Liver (tissue), 9 donors: ENCODE measurements around the gene RAB31. TPM values are rescaled to one million over a fixed set of nuclear protein-coding genes. Genes with fewer than 3 reads are reported as not detected.

ENCODE experiments used
- DNase-seq: peaks from one replicate; pipeline ENCODE4 v3.0.0-alpha.2; 2017; ENCODE audit warnings: low spot score
- H3K27ac ChIP-seq, 2 donors: one replicate each; pipeline ENCODE4 v1.7.0; 2013; ENCODE audit warnings: inconsistent platforms in 2 of 2, low read length in 2 of 2, control low read depth in 1 of 2, low read depth in 1 of 2, mild to moderate bottlenecking in 1 of 2
- H3K27me3 ChIP-seq, 4 donors: one replicate each; pipeline versions ENCODE4 v1.6.1 to v1.7.0; 2013; ENCODE audit warnings: low read length in 3 of 4, inconsistent platforms in 1 of 4, mild to moderate bottlenecking in 1 of 4, moderate library complexity in 1 of 4; ENCODE audit not compliant: control insufficient read depth in 4 of 4, insufficient read depth in 4 of 4
- H3K36me3 ChIP-seq, 4 donors: one replicate each; pipeline versions ENCODE4 v1.6.1 to v1.7.0; 2013; ENCODE audit warnings: low read length in 3 of 4, mild to moderate bottlenecking in 3 of 4, low read depth in 1 of 4, moderate library complexity in 1 of 4; ENCODE audit not compliant: control insufficient read depth in 4 of 4, insufficient read depth in 3 of 4
- H3K4me1 ChIP-seq, 4 donors: one replicate each; pipeline versions ENCODE4 v1.6.1 to v1.7.0; 2013; ENCODE audit warnings: low read length in 3 of 4, mild to moderate bottlenecking in 3 of 4, moderate library complexity in 1 of 4; ENCODE audit not compliant: control insufficient read depth in 4 of 4, insufficient read depth in 4 of 4
- H3K4me3 ChIP-seq, 3 donors: one replicate each; pipeline versions ENCODE4 v1.6.1 to v1.7.0; 2013; ENCODE audit warnings: low read length in 3 of 3, control low read depth in 1 of 3, low read depth in 1 of 3, mild to moderate bottlenecking in 1 of 3
- H3K9ac ChIP-seq, 2 donors: one replicate each; pipeline ENCODE4 v1.7.0; 2013; ENCODE audit warnings: low read length in 2 of 2, mild to moderate bottlenecking in 2 of 2, moderate library complexity in 2 of 2, control low read depth in 1 of 2, low read depth in 1 of 2
- H3K9me3 ChIP-seq, 4 donors: one replicate each; pipeline versions ENCODE4 v1.6.1 to v1.7.0; 2013; ENCODE audit warnings: low read length in 3 of 4; ENCODE audit not compliant: control insufficient read depth in 4 of 4
- EGR1 ChIP-seq, 2 donors: IDR thresholded peaks; 2 replicates each; pipeline ENCODE4 v1.6.1; 2016 to 2018; ENCODE audit warnings: antibody characterized with exemption in 2 of 2, low read depth in 2 of 2
- FOXA2 ChIP-seq: IDR thresholded peaks from 2 replicates; pipeline ENCODE4 v1.6.1; 2016; ENCODE audit warnings: antibody characterized with exemption
- GABPA ChIP-seq, 2 donors: IDR thresholded peaks in 1 of 2; conservative IDR thresholded peaks in 1 of 2; 2 replicates each; pipeline ENCODE4 v1.6.1; 2016; ENCODE audit warnings: antibody characterized with exemption in 2 of 2, mild to moderate bottlenecking in 1 of 2, moderate library complexity in 1 of 2
- HNF4A ChIP-seq, 2 donors: conservative IDR thresholded peaks; 2 replicates each; pipeline ENCODE4 v1.6.1; 2016; ENCODE audit warnings: antibody characterized with exemption in 2 of 2, mild to moderate bottlenecking in 2 of 2
- HNF4G ChIP-seq: IDR thresholded peaks from 2 replicates; pipeline ENCODE4 v1.6.1; 2016; ENCODE audit warnings: antibody characterized with exemption
- JUND ChIP-seq, 2 donors: IDR thresholded peaks; 2 replicates each; pipeline ENCODE4 v1.6.1; 2016; ENCODE audit warnings: antibody characterized with exemption in 2 of 2
- NR2F2 ChIP-seq: IDR thresholded peaks from 2 replicates; pipeline ENCODE4 v1.6.1; 2016; ENCODE audit warnings: antibody characterized with exemption
- RAD21 ChIP-seq, 2 donors: IDR thresholded peaks; 2 replicates each; pipeline ENCODE4 v1.6.1; 2016; ENCODE audit warnings: antibody characterized with exemption in 2 of 2, mild to moderate bottlenecking in 2 of 2
- RXRA ChIP-seq, 2 donors: IDR thresholded peaks; 2 replicates each; pipeline ENCODE4 v1.6.1; 2017 to 2018; ENCODE audit warnings: antibody characterized with exemption in 2 of 2, mild to moderate bottlenecking in 1 of 2
- SP1 ChIP-seq: IDR thresholded peaks from 2 replicates; pipeline ENCODE4 v1.6.1; 2018; ENCODE audit warnings: antibody characterized with exemption, mild to moderate bottlenecking
- TAF1 ChIP-seq: conservative IDR thresholded peaks from 2 replicates; pipeline ENCODE4 v1.6.1; 2016; ENCODE audit warnings: antibody characterized with exemption, mild to moderate bottlenecking
- YY1 ChIP-seq: IDR thresholded peaks from 2 replicates; pipeline ENCODE4 v1.6.1; 2016; ENCODE audit warnings: antibody characterized with exemption, mild to moderate bottlenecking
- WGBS: extraction: QIAGEN DNeasy Blood & Tissue Kit; methylation state at CpG from one replicate; pipeline ENCODE4 v1.1.7; 2013; 5-methylcytosine and 5-hydroxymethylcytosine counted together
- polyA plus RNA-seq, 2 donors: library from polyadenylated mRNA; stranded (reverse) in 1 of 2; unstranded in 1 of 2; fragments of 200-250 nt in 1 of 2; fragments of >200 nt in 1 of 2; fragmentation: Nextera tagmentation in 1 of 2; extraction: Ambion mirVana in 1 of 2; gene quantifications; one replicate each; pipeline versions ENCODE4 v1.2.1 to v1.2.3, GENCODE V29; 2013 to 2015
- total RNA-seq, 2 donors: library from RNA; depleted of rRNA; stranded (reverse); fragments of >200 nt; gene quantifications; one replicate each; pipeline ENCODE4 v1.2.3, GENCODE V29; 2014
- TF ChIP-seq, protein P1 (sequence below): IDR thresholded peaks from 2 replicates; pipeline ENCODE4 v1.6.1; 2016; ENCODE audit warnings: antibody characterized with exemption, mild to moderate bottlenecking
- TF ChIP-seq, protein P2 (sequence below): IDR thresholded peaks from 2 replicates; pipeline ENCODE4 v1.6.1; 2016; ENCODE audit warnings: antibody characterized with exemption
- TF ChIP-seq, protein P3 (sequence below): IDR thresholded peaks from 2 replicates; pipeline ENCODE4 v1.6.1; 2016; ENCODE audit warnings: antibody characterized with exemption
- TF ChIP-seq, protein P4 (sequence below): IDR thresholded peaks from 2 replicates; pipeline ENCODE4 v1.6.1; 2016; ENCODE audit warnings: antibody characterized with exemption
- TF ChIP-seq, protein P5 (sequence below): fragments of 150-350 bp; IDR thresholded peaks from 2 replicates; pipeline ENCODE4 v1.5.1; 2017; ENCODE audit warnings: improper control_type of control experiment, low read depth, low read length; ENCODE audit not compliant: missing input control
- donor health status: healthy.
- donor health status: healthy.
- donor health status: healthy.
- donor health status: healthy.
- donor health status: healthy.

RAB31 gene
- total and polyA plus RNA-seq, 4 donors, result 3.6 to 12.8 (median 9.7) TPM

DNA sequence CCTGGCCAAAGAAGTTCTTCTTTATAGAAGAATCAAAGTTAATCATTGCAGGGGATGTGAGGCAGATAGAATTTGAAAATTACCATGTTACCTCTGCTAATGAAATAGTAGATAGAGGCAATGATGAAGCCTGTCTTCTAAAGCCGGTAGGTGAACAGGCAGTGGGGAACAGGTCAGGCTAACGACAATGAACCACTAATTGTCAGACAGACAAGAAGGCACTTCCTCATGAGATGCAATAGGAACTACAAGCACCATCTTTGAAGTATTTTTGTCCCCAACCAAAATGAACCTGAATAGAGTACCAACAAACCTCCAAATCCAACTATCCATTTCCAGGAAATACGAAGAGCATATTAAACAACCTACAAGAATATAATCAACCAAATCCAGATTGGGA is 41.6 kb upstream of the RAB31 start:
- TF ChIP-seq RXRA (IDR thresholded peaks at IDR 0.05) (no peak), NR2F2 (no peak), GABPA (IDR thresholded peaks at IDR 0.05 in 1 of 2, conservative IDR thresholded peaks at IDR 0.05 in 1 of 2) (no peak), EGR1 (IDR thresholded peaks at IDR 0.05; ENCODE audit: low read depth in 2 of 2) (no peak), JUND (IDR thresholded peaks at IDR 0.05) (no peak), SP1 (no peak), TAF1 (no peak), FOXA2 (no peak), RAD21 (IDR thresholded peaks at IDR 0.05) (no peak), HNF4G (no peak)
- TF ChIP-seq, protein P1, sequence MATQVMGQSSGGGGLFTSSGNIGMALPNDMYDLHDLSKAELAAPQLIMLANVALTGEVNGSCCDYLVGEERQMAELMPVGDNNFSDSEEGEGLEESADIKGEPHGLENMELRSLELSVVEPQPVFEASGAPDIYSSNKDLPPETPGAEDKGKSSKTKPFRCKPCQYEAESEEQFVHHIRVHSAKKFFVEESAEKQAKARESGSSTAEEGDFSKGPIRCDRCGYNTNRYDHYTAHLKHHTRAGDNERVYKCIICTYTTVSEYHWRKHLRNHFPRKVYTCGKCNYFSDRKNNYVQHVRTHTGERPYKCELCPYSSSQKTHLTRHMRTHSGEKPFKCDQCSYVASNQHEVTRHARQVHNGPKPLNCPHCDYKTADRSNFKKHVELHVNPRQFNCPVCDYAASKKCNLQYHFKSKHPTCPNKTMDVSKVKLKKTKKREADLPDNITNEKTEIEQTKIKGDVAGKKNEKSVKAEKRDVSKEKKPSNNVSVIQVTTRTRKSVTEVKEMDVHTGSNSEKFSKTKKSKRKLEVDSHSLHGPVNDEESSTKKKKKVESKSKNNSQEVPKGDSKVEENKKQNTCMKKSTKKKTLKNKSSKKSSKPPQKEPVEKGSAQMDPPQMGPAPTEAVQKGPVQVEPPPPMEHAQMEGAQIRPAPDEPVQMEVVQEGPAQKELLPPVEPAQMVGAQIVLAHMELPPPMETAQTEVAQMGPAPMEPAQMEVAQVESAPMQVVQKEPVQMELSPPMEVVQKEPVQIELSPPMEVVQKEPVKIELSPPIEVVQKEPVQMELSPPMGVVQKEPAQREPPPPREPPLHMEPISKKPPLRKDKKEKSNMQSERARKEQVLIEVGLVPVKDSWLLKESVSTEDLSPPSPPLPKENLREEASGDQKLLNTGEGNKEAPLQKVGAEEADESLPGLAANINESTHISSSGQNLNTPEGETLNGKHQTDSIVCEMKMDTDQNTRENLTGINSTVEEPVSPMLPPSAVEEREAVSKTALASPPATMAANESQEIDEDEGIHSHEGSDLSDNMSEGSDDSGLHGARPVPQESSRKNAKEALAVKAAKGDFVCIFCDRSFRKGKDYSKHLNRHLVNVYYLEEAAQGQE, result no peak
- TF ChIP-seq, protein P2, sequence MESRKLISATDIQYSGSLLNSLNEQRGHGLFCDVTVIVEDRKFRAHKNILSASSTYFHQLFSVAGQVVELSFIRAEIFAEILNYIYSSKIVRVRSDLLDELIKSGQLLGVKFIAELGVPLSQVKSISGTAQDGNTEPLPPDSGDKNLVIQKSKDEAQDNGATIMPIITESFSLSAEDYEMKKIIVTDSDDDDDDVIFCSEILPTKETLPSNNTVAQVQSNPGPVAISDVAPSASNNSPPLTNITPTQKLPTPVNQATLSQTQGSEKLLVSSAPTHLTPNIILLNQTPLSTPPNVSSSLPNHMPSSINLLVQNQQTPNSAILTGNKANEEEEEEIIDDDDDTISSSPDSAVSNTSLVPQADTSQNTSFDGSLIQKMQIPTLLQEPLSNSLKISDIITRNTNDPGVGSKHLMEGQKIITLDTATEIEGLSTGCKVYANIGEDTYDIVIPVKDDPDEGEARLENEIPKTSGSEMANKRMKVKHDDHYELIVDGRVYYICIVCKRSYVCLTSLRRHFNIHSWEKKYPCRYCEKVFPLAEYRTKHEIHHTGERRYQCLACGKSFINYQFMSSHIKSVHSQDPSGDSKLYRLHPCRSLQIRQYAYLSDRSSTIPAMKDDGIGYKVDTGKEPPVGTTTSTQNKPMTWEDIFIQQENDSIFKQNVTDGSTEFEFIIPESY, result no peak
- TF ChIP-seq, protein P3, sequence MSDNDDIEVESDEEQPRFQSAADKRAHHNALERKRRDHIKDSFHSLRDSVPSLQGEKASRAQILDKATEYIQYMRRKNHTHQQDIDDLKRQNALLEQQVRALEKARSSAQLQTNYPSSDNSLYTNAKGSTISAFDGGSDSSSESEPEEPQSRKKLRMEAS, result no peak
- TF ChIP-seq, protein P4, sequence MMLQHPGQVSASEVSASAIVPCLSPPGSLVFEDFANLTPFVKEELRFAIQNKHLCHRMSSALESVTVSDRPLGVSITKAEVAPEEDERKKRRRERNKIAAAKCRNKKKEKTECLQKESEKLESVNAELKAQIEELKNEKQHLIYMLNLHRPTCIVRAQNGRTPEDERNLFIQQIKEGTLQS, result no peak
- DNase-seq, result no peak
- Histone ChIP-seq H3K36me3 (no peaks in the 10 kb centered on the region), H3K27ac (no peak overlapping the region), H3K27me3 (no peaks in the 10 kb centered on the region), H3K4me1 (no peaks in the 10 kb centered on the region), H3K9me3 (no peaks in the 10 kb centered on the region), H3K9ac (no peak overlapping the region), H3K4me3 (no peak overlapping the region)
- 92% methylated on average over 3 of the region's 3 CpGs for WGBS

DNA sequence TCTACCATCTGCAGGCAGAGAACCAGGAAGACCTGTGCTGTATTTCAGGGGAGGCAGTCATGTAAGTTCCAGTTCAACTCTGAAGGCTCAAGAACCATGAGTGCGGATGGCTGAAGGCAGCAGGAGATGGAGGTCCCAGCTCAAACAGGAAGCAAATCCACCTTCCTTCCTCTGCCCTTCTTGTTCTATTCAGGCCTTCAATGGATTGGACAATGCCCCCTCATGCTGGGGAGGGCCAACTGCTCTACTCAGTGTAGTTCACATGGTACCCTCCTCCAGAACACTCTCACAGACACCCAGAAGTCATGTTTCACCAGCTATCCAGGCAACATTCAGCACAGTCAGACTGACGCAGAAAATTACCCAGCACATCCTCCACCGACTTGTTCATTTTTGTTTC is 39.1 kb upstream of the RAB31 start:
- WGBS, result 98% methylated on average over 3 of the region's 3 CpGs
- no peaks in the 10 kb centered on the region for H3K36me3 ChIP-seq
- no peak overlapping the region for H3K4me3 ChIP-seq
- peaks cover 0 to 10% (median 8%) of the 10 kb centered on the region in 4 donors for H3K4me1 ChIP-seq
- no peaks in the 10 kb centered on the region for H3K27me3 ChIP-seq
- H3K9me3 ChIP-seq, result no peaks in the 10 kb centered on the region
- no peak overlapping the region for H3K27ac ChIP-seq
- no peak overlapping the region for H3K9ac ChIP-seq
- DNase-seq, result no peak
- TF ChIP-seq FOXA2, result no peak
- no peak for TF ChIP-seq NR2F2
- TF ChIP-seq, protein P3, result no peak
- TF ChIP-seq, protein P1, result no peak
- TF ChIP-seq, protein P2, result no peak
- TF ChIP-seq SP1, result no peak
- TF ChIP-seq YY1, result no peak
- TF ChIP-seq, protein P5, sequence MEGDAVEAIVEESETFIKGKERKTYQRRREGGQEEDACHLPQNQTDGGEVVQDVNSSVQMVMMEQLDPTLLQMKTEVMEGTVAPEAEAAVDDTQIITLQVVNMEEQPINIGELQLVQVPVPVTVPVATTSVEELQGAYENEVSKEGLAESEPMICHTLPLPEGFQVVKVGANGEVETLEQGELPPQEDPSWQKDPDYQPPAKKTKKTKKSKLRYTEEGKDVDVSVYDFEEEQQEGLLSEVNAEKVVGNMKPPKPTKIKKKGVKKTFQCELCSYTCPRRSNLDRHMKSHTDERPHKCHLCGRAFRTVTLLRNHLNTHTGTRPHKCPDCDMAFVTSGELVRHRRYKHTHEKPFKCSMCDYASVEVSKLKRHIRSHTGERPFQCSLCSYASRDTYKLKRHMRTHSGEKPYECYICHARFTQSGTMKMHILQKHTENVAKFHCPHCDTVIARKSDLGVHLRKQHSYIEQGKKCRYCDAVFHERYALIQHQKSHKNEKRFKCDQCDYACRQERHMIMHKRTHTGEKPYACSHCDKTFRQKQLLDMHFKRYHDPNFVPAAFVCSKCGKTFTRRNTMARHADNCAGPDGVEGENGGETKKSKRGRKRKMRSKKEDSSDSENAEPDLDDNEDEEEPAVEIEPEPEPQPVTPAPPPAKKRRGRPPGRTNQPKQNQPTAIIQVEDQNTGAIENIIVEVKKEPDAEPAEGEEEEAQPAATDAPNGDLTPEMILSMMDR, result no peak
- TF ChIP-seq, protein P4, result no peak
- TF ChIP-seq EGR1 (IDR thresholded peaks at IDR 0.05; ENCODE audit: low read depth in 2 of 2), result no peak
- TF ChIP-seq TAF1, result no peak
- no peak for TF ChIP-seq HNF4G
- no peak for TF ChIP-seq HNF4A (conservative IDR thresholded peaks at IDR 0.05)
